Thoracic aorta (tissue), 2 donors: Measurements from ENCODE around the gene PEA15. TPM values are rescaled to one million over a fixed set of nuclear protein-coding genes. Genes with fewer than 3 reads are reported as not detected.

ENCODE experiments used
- ATAC-seq: fragments of 150-250 bp; one replicate; pipeline ENCODE4 v1.8.0; 2017; ENCODE audit warnings: low read depth; ENCODE audit not compliant: insufficient number of reproducible peaks, low FRiP score
- DNase-seq: peaks from one replicate; pipeline ENCODE4 v3.0.0-alpha.2; 2020; ENCODE audit warnings: low spot score
- H3K27ac ChIP-seq, 2 donors: fragments of 200-600 bp; sonication (generic); 1 replicate in 1 of 2; 2 replicates in 1 of 2; pipeline ENCODE4 v1.5.1; 2016; ENCODE audit warnings: mild to moderate bottlenecking in 2 of 2, moderate library complexity in 2 of 2
- H3K27me3 ChIP-seq: fragments of 200-600 bp; sonication (generic); replicated peaks from 2 replicates; pipeline ENCODE4 v1.6.0; 2016; ENCODE audit warnings: mild to moderate bottlenecking; ENCODE audit not compliant: insufficient read depth
- H3K36me3 ChIP-seq: fragments of 200-600 bp; sonication (generic); one replicate; pipeline ENCODE4 v1.5.1; 2016
- H3K4me1 ChIP-seq, 2 donors: fragments of 200-600 bp; sonication (generic); 1 replicate in 1 of 2; 2 replicates in 1 of 2; pipeline versions ENCODE4 v1.5.1 to v1.6.0; 2016; ENCODE audit warnings: low read depth in 2 of 2, mild to moderate bottlenecking in 1 of 2; ENCODE audit not compliant: control insufficient read depth in 1 of 2
- H3K4me3 ChIP-seq: fragments of 200-600 bp; sonication (generic); 2 replicates; pipeline ENCODE4 v1.5.1; 2016; ENCODE audit warnings: mild to moderate bottlenecking
- H3K9me3 ChIP-seq: fragments of 200-600 bp; sonication (generic); 2 replicates; pipeline ENCODE4 v1.5.1; 2016
- total RNA-seq, 2 donors: library from RNA; depleted of rRNA; stranded (reverse); fragments of >200 nt; gene quantifications; one replicate each; pipeline versions ENCODE4 v1.1.0 to v1.2.3, GENCODE V29; 2016
- TF ChIP-seq, protein P1 (sequence below): fragments of 200-600 bp; sonication (generic); IDR thresholded peaks from one replicate; pipeline ENCODE4 v1.5.1; 2019; ENCODE audit warnings: antibody characterized with exemption

The PEA15 gene
- total RNA-seq, 2 donors from 2014 or later, result 131 to 194 TPM

DNA sequence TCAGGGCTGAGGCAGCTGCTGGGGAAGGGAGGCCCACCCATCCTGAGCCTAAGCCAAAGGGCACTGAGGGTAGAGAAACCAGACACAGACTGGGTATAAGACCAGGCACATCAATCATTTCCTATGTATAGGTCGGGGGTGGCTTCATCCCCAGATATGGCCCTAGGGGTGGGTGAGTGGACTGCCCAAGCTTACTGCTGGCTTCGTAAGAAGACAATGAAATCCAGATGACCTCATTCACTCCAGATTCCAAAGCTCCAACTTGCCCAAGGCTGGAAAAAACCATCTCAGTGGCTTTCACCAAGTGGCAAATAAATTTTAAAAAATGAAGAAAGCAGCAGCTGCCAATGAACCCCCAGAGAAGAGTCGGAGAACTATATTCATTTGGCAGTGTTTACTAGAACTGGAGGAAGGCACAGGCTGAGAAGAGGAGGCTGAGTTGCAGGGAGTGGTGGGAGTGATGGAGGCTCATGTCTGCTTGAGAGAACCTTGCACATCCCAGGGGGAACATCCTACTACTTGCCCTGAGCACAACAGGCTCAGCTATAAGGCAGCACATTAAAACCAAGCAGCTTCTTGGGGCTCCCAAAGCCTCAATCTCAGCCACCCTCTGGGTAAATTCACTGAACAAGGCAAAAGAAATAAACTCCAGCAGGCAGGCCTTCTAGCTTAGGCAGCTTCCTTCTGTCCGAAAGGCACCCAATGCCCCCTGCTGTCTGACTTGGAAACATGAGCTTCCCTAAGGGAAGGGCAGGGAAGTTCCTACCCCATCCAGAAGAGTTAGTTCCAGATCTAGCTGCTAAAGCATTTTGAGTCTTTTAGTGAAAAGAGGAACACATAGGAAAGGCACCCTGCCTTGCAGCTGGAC is 14.1 kb downstream of the PEA15 start:
- H3K4me1 ChIP-seq, result peaks cover 15 to 28% of the 10 kb centered on the region in 2 donors
- TF ChIP-seq, protein P1, sequence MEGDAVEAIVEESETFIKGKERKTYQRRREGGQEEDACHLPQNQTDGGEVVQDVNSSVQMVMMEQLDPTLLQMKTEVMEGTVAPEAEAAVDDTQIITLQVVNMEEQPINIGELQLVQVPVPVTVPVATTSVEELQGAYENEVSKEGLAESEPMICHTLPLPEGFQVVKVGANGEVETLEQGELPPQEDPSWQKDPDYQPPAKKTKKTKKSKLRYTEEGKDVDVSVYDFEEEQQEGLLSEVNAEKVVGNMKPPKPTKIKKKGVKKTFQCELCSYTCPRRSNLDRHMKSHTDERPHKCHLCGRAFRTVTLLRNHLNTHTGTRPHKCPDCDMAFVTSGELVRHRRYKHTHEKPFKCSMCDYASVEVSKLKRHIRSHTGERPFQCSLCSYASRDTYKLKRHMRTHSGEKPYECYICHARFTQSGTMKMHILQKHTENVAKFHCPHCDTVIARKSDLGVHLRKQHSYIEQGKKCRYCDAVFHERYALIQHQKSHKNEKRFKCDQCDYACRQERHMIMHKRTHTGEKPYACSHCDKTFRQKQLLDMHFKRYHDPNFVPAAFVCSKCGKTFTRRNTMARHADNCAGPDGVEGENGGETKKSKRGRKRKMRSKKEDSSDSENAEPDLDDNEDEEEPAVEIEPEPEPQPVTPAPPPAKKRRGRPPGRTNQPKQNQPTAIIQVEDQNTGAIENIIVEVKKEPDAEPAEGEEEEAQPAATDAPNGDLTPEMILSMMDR, result peak; percentile 58
- H3K27me3 ChIP-seq, result no peaks in the 10 kb centered on the region
- ATAC-seq (peak; percentile 69), DNase-seq (no peak)
- H3K9me3 ChIP-seq, result no peaks in the 10 kb centered on the region
- H3K27ac ChIP-seq, result peak overlapping the region; percentile 78 to 88
- no peak overlapping the region for H3K4me3 ChIP-seq
- peaks cover 43% of the 10 kb centered on the region for H3K36me3 ChIP-seq

DNA sequence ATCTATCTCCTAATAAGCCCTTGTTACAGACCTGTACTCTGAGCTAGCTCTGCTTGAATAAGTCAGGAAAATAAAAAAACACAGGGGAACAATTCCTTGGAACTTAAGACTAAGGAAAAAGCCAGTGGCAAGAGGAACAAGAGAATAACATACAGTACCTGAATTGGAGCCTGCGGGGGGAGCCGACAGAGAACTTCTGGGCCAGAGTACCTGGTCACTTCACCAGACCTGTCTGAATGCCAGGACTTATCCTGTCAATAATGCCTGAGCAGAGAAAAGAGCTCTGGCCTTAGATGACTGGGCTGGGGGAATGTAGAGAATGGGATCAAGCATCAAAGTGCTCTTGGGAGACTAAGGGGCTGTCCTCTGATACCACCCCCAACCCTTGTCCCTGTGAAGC is 15.1 kb downstream of the PEA15 start:
- H3K27me3 ChIP-seq, result no peaks in the 10 kb centered on the region
- H3K36me3 ChIP-seq, result peaks cover 45% of the 10 kb centered on the region
- no peaks in the 10 kb centered on the region for H3K9me3 ChIP-seq
- ATAC-seq, result no peak
- no peak for DNase-seq
- peaks cover 15 to 28% of the 10 kb centered on the region in 2 donors for H3K4me1 ChIP-seq
- peak overlapping the region; percentile 1 to 88 for H3K27ac ChIP-seq
- H3K4me3 ChIP-seq, result no peak overlapping the region
- TF ChIP-seq, protein P1, result no peak

DNA sequence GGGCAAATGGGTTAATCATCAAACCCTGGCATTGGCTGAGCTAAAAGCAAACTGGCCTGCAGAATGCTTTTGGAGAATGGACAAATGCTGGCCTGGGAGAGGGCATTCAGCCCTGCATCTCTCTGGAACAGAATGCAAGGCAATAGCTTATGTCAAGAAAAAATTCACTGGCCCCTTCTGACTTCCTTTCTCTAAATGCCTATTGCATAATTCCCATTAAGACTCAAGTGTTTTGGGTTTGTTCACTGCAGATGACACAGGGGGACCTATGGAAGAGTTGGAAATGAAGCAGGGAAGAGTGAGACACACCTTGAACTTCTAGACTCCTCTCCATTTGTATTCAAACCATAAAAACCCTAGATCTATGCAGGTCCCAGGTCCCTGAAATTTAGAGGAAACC is 15.9 kb downstream of the PEA15 start:
- Histone ChIP-seq H3K4me1 (peaks cover 15 to 28% of the 10 kb centered on the region in 2 donors), H3K4me3 (no peak overlapping the region), H3K9me3 (no peaks in the 10 kb centered on the region), H3K27ac (no peak overlapping the region), H3K36me3 (peaks cover 49% of the 10 kb centered on the region), H3K27me3 (no peaks in the 10 kb centered on the region)
- TF ChIP-seq, protein P1, result no peak
- ATAC-seq (no peak), DNase-seq (no peak)

DNA sequence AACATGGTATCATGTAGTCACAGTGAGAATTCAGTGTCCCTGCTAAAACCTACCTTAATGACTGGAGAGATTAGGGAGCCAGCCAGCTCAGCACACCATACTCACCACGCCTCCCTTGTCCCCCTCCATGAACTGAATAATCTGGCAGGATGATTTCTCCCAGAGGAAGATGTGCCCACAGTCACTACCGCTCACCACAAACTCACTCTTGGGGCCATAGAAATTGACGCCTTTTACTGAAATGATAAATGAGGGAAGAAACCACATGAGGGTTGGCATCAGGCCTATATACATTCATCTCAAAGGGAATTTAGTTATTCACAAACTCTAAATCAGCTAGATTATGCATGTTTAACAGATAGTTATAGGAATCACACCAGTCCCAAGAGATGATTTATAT is 17.4 kb downstream of the PEA15 start:
- ATAC-seq (no peak), DNase-seq (no peak)
- no peak overlapping the region for H3K4me3 ChIP-seq
- H3K27me3 ChIP-seq, result no peaks in the 10 kb centered on the region
- peaks cover 59% of the 10 kb centered on the region for H3K36me3 ChIP-seq
- TF ChIP-seq, protein P1, result no peak
- no peak overlapping the region for H3K27ac ChIP-seq
- H3K9me3 ChIP-seq, result no peaks in the 10 kb centered on the region
- peaks cover 10 to 20% of the 10 kb centered on the region in 2 donors for H3K4me1 ChIP-seq

DNA sequence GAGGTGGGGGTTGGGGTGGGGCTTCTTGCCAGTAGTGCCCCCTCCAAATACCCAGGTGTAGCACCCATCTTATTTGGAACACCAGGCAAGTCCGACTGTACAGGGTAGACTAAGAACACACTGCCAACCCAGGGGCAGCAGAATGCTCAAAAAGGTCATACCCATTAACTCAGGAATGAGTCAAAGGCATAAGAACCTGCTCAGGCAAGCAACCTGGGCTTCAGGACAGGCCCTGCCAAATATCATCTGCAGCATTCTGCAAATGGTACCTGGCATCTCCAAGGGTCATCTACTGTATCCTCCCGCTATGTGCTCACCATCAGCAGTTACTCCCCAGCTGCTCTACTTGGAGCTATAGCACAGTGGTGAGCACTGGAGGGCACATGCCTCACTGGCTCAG is 19.4 kb downstream of the PEA15 start:
- H3K36me3 ChIP-seq, result peaks cover 72% of the 10 kb centered on the region
- no peaks in the 10 kb centered on the region for H3K9me3 ChIP-seq
- DNase-seq (no peak), ATAC-seq (no peak)
- no peak overlapping the region for H3K4me3 ChIP-seq
- H3K27ac ChIP-seq, result no peak overlapping the region
- no peaks in the 10 kb centered on the region for H3K4me1 ChIP-seq
- TF ChIP-seq, protein P1, result no peak
- no peaks in the 10 kb centered on the region for H3K27me3 ChIP-seq
